NCI-H2107 (cell line): Measurements from ENCODE around the gene MRPS25.
A peak's percentile ranks its signal among the peaks of the same experiment; 100 is the strongest.

Experiments
- DNase-seq: peaks from one replicate; lab custom pipeline; 2025; lab: John Stamatoyannopoulos, UW

MRPS25 gene

DNA sequence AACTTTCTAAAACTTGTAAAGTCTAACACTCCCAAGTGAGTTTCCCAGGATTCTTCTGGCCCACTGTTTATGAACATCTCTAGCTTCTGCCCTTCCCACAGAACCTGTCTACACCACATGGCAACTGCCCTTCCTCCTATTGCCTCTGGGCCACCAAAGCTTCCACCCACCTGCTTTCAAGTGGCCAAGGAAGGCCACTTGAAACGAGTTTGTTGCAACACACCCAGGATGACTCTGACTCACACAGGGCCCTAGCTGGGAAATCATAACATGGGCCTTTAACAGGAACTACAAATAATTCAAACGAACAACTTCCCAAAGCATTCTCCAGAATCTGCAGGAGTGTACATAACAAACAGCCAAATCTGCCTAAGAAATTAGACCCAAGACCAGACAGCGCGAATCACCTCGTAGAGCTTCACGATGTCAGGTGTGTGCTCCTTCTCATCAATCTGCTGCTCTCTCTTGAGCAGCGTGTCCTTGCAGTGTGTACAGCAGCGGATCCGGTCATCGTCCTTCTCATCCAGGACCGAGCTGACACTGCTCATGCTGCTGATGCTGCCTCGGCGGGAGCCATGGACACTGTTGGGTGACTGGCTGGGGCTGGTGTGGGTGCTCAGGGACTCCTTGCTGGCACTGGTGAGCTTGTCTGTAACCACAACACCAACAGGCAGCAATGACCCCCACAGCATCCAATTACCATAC is 17.0 kb upstream of the MRPS25 start:
- no peak for DNase-seq

GRCh38 chr3:15079091-15079490 is 14.0 kb upstream of the MRPS25 start:
- DNase-seq, result no peak

DNA sequence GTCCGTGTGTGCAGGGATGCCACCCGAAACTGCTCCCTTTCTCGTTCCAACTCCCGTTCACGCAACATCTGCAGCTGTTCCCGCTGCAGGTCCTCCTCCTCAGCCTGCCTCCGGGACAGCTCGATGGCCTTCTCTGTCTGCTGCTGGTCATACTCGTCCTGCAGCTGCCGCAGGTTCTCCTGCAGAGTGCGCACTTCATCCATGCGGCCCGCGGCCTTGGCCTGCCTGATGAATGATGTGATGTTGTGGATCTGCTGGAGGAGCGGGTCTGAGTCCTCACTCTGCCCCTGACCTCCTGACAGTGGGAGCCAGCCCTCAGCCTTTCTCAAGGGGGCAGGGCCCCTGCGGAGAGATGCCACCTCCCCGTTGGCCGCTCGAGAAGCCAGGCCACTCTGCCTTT is 9.4 kb upstream of the MRPS25 start:
- DNase-seq, result no peak

GRCh38 chr3:15071699-15072098 is 6.6 kb upstream of the MRPS25 start:
- DNase-seq, result no peak

DNA sequence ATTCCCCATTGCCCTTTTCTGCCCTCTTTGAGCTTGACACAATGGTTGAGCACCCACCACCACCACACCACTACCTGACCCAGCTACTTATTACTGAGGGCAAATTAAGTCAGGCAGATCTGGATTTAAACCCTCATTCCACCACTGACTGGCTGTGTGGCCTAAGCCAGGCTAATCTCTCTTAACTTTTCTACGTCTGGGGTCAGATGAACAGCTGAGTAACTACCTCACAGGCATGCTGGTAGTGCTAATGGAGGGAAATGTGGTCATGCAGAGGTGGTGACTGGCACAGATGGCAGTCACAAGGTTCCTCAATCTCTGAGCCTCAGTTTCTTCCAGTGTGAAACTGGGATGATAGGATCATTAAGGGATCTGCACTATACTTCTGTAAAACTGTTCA is 4.3 kb upstream of the MRPS25 start:
- DNase-seq, result no peak

DNA sequence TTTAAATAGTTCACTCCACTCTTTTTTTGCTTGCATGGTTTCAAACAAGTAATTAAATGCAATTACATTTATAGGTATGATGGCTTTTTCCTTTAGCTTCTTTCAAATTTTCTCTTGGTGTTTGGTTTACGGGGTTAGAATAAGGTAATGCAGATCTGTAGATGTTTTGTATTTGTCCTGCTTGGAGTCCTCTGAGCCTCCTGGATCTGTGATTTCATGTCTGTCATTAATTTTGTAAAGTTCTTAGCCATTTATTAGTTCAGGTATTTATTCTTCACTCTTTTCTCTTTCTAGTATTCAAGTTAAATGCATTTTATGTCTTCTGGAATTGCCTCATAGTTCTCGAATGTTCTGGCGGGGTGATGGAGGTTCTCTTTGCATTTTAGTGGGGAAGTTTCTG is 1.4 kb upstream of the MRPS25 start:
- DNase-seq, result no peak

DNA sequence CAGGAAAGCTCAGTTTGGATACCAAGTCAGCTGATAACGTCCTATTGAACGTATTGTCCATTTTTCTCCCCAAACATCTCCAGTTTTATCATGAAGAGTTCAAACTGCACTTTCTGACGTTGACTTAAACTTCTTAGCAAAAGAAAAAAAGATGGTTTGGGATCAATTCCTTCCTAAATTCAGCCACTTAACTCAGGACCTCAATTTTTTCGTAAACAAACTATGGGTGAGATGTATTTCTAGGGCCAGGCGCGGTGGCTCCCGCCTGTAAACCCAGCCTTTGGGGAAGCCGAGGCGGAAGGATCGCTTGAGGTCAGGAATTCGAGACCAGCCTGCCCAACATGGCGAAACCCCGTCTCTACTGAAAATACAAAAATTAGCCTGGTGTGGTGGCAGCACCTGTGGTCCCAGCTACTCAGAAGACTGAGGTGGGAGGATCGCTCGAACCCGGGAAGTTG is 464 bp upstream of the MRPS25 start:
- no peak for DNase-seq

- DNase-seq, result no peak
Measured at GRCh38 chr3:15064299-15064834, 748 bp downstream of the MRPS25 start.

GRCh38 chr3:15063656-15064286 is 1.3 kb downstream of the MRPS25 start:
- no peak for DNase-seq

- DNase-seq, result no peak
Measured at GRCh38 chr3:15063238-15063637, 1.9 kb downstream of the MRPS25 start.

DNA sequence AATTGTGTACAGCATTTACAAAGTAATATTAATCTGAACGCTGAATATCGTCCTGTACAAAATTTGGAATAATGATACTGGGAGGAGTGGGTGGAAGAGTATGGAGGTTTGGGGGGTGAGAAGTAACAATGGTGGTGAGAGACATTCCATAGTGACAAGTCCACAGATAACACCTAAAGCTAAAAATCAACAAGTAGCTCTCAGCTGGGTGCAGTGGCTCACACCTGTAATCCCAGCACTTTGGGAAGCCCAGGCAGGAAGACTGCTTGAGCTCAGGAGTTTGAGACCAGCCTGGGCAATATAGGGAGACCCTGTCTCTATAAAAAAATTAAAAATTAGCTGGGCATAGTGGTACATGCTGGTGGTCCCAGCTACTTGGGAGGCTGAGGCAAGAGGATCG is 5.1 kb downstream of the MRPS25 start:
- DNase-seq, result no peak

DNA sequence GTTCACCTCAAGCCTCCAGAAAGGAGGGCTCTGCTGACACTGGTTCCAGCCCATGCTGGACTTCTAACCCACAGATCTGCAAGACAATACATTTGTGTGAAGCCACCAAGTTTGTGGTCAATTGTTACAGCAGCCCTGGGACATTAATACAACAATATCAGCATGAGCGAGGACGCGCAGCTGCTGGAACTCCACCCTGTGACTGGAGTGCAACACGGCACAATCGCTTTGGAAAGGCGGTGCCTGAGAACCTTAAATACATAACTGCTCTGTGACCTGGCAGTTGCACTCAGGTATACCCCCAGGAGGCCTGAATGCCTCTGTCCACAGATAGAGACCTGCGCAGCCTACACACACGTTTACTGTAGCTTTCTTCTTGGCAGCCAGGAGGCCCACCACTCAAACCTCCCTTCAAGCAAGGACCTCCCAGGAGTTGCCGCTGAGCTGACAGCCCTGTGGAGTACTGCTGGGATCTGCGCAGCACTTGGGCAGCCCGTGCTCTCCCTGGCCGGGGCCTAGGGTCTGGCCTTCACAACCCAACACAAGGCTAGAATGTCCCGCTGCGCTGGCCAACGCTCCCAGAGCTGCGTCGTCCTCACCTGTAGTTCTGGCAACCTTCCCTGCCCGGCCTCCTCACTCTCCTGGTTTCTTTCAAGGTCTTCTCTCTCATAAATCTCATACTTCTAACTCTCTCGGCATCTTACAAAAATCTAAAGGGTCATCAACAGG is 8.3 kb downstream of the MRPS25 start:
- no peak for DNase-seq

DNA sequence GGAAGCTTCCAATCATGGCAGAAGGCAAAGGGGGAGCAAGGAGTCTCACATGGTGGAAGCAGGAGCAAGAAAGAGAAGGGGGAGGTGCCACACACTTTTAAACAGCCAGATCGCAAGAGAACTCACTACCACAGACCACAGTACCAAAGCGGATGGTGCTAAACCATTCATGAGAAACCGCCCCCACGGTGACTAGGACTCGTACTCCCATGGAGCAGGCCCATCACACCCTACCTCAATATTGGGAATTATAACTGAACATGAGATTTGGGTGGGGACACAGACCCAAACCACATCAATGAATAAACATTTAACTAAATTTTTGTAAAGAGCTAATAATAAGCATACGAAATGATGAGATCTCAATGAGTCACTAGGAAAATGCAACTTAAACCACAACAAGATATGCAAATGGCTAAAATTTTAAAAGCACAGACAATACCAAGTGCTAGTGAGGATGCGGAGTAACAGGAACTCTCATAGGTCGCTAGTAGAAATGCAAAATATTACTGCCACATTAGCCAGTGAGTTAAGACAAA is 10.0 kb downstream of the MRPS25 start:
- no peak for DNase-seq

- DNase-seq, result no peak
Measured at GRCh38 chr3:15053541-15053940, 11.6 kb downstream of the MRPS25 start.

- peak; percentile 10 for DNase-seq
Measured at GRCh38 chr3:15052335-15053242, 12.5 kb downstream of the MRPS25 start.

DNA sequence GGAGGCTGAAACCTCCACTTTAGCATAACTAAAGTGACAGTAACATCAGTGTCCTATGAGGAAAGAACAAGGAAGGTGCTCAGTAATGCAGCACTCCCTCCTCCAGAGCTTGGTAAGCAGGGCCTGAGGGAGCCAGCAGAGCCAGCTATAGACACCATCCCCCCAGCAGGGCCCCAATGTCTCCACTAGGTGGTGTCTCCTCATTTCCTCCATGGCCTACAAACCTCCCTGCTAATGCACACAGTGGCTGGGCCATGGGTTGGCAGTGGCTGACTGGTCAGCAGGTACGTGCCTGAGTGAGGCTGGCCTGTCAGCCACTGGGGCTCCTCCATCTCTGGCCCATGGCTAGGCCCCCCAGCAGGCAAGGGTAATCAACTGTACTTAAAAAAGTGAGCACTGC is 13.6 kb downstream of the MRPS25 start:
- no peak for DNase-seq

GRCh38 chr3:15050405-15051092 is 14.6 kb downstream of the MRPS25 start:
- DNase-seq, result no peak

GRCh38 chr3:15049584-15049983 is 15.5 kb downstream of the MRPS25 start:
- DNase-seq, result no peak

GRCh38 chr3:15045667-15046066 is 19.4 kb downstream of the MRPS25 start:
- no peak for DNase-seq

DNA sequence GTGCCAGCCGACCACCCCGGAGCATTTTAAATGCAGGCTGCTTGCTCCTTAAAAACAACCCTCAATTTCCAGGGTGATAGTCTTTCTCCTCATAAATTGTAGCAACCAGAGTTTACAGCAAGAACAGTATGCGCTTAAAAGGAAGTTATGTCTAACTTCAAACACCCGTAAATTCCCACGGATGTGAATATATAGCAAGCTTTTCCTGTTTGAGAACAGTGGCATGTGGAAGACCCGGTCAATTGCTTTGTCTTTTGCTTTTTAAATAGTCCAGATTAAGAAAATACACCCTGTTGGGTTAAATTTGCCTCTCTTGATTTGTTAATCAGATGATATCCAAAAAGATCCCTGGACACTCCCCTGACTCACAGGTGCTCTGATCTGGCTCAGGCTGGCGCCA is 20.8 kb downstream of the MRPS25 start:
- no peak for DNase-seq
